Liver (tissue), 3 donors: ENCODE results near the gene CCNB2.

ENCODE experiments used
- TAF1 ChIP-seq: conservative IDR thresholded peaks from 2 replicates; pipeline ENCODE4 v1.6.1; 2016; ENCODE audit warnings: antibody characterized with exemption, mild to moderate bottlenecking
- TF ChIP-seq, protein P1 (sequence below): fragments of 150-350 bp; IDR thresholded peaks from 2 replicates; pipeline ENCODE4 v1.5.1; 2017; ENCODE audit warnings: improper control_type of control experiment, low read depth, low read length; ENCODE audit not compliant: missing input control
- donor health status: healthy.
- donor health status: healthy.

DNA sequence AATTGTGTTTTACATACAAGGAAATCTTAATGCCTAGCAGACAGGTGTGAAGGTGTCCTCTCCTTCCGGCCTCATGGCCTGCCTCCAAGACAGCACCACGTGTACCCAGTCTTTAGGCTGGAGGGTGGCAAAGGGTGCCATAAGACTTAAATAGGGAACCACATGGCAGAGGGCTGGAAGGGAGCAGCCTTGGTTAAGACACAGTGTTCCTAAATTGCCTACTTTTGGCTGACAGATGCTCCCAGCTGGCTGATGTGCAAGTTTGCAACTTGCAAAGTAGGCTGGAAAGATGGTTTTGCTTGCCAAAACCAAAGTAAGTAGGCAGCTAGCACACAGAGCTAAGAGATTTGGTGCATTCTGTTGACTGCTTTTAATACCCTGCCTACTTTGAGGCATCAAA lies 45.2 kb downstream of the CCNB2 start:
- TF ChIP-seq, protein P1, sequence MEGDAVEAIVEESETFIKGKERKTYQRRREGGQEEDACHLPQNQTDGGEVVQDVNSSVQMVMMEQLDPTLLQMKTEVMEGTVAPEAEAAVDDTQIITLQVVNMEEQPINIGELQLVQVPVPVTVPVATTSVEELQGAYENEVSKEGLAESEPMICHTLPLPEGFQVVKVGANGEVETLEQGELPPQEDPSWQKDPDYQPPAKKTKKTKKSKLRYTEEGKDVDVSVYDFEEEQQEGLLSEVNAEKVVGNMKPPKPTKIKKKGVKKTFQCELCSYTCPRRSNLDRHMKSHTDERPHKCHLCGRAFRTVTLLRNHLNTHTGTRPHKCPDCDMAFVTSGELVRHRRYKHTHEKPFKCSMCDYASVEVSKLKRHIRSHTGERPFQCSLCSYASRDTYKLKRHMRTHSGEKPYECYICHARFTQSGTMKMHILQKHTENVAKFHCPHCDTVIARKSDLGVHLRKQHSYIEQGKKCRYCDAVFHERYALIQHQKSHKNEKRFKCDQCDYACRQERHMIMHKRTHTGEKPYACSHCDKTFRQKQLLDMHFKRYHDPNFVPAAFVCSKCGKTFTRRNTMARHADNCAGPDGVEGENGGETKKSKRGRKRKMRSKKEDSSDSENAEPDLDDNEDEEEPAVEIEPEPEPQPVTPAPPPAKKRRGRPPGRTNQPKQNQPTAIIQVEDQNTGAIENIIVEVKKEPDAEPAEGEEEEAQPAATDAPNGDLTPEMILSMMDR: no peak
- TF ChIP-seq TAF1: no peak
